Right kidney (tissue), 1 donor: ENCODE results near the gene CPAMD8.
"Not testable (repeated sequence)": the region's sequence is repeated elsewhere in the genome, so short reads cannot be mapped to it uniquely, and the experiment has no call there.

ENCODE experiments used
- DNase-seq: peaks from one replicate; pipeline ENCODE4 v3.0.0-alpha.2; 2016

CPAMD8 gene

GRCh38 chr19:17043744-17044143 is 17.1 kb upstream of the CPAMD8 start:
- DNase-seq, result no peak

GRCh38 chr19:17041976-17042375 is 15.4 kb upstream of the CPAMD8 start:
- DNase-seq, result no peak

DNA sequence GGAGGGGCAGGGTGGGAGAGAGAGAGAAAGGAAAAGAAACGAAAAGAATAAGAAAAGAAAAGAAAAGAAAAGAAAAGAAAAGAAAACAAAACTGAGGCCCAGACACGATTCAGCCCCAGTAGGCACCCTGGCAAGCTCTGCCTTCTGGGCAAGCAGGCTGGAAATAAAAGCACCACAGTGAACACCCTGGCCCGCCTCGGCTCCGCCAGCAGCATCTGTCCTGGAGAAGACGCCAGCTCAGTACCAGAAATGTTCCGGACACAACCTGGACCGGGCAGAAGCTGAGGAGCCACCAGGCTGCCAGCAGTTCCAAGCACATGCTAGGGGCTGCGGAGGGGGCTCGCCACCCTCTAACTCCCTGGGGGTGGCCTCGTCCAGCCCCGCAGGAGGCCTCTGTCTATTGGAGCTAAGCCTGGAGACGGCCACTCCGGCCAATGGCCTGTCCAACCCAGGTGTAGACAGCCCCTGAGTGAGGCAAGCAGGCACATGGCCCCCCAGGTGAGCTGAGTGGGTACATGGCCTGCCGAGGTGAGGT is 11.4 kb upstream of the CPAMD8 start:
- no peak for DNase-seq

DNA sequence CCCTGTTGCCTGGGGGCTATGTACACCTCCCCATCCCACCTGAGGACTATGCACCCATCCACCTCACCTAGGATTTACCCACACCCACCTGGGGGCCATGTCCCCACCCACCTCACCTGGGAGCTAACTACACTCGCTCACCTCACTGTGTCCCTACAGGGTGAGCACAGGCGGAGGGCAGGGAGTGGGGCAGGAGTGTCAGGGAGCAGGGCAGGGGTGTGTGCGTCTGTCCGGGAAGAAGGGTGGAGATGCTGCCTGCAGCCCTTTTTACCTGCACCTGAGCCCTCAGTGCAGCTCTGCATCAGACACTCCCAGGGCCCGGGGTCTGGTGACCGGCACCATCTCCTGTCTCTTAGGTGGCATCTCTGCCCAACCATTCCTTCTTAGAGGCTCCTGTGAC is 10.6 kb upstream of the CPAMD8 start:
- no peak for DNase-seq

DNA sequence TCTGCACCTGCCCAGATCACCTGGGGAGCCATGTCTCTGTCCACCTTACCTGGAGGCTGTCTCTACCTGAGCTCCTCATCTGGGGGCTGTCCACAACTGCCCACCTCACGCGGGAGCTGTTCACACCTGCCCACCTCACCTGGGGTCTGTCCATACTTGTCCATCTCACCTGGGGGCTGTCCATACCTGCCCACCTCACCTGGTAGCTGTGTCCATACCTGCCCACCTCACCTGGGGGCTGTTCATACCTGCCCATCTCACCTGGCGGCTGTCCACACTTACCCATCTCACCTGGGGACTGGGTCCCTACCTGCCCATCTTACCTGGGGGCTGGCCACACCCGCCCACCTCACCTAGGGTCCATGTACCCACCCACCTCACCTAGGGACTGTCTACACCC is 10.0 kb upstream of the CPAMD8 start:
- no peak for DNase-seq

- no peak for DNase-seq
Measured at GRCh38 chr19:17035842-17036424, 9.3 kb upstream of the CPAMD8 start.

DNA sequence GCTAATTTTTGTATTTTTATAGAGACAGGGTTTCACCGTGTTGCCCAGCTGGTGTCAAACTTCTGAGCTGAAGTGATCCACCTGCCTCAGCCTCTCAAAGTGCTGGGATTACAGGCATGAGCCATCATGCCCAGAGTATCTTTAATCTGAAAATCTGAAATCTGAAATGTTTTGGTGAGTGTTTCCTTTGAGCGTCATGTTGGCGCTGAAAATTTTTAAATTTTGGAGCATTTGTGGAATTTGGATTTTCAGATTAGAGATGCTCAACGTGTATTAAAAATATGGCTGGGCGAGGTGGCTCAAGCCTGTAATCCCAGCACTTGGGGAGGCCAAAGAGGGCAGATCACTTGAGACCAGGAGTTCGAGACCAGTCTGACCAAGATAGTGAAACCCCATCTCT is 5.1 kb upstream of the CPAMD8 start:
- DNase-seq, result no peak

DNA sequence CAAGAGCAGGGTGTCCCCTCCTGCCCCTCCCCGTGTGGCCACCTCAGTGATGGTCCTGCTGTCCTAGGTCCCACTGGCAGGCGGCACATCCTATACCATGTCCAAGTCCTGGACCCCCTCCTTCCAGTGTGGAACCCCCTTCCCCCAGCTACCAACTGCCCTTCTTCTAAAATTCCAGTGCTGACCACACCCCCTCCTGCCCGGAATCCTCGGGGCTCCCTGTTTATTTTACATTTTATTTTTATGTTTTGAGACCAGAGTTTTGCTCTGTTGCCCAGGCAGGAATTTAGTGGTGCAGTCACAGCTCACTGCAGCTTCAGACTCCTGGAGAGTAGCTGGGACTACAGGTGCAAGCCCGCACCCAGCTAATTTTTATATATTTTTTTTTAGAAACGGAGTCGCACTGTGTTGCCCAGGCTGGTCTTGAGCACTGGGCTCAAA is 945 bp upstream of the CPAMD8 start:
- DNase-seq, result peak; percentile 51

GRCh38 chr19:17025991-17026658 is 485 bp downstream of the CPAMD8 start:
- DNase-seq, result peak; percentile 56

DNA sequence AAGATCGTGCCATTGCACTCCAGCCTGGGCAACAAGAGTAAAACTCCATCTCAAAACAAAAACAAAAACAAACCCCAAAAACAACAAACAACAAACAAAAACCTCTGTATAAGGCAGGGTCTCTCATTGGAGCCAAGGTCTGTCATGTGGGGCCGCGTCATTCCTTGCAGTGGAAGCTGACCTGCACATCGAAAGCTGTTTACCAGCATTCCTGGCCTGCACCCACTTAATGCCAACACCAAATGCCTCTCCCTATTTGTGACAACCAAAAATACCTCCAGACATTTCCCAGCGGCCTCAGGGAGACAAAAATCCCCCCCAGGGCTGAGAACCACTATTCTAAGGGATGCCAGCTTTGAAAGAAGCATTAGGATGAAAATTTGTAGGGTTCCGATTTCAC is 1.2 kb downstream of the CPAMD8 start:
- DNase-seq, result no peak

- DNase-seq, result not testable (repeated sequence)
Measured at GRCh38 chr19:17024941-17025340, 1.7 kb downstream of the CPAMD8 start.

DNA sequence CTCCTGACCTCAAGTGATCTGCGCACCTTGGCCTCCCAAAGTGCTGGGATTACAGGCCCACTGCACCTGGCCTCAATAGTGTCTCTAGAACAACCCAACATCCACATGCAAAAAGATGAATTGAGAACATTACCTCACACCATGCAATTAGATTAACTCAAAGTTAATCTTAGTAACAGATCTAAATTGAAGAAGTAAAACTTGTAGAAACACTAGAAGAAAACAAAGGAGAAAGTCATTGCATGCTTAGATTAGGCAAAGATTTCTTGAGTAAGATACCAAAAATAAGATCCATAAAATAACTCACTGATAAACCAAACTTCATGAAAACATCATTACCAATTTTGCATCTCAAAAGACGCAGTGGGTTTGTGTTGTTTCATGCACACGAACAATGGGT is 2.8 kb downstream of the CPAMD8 start:
- DNase-seq, result no peak

DNA sequence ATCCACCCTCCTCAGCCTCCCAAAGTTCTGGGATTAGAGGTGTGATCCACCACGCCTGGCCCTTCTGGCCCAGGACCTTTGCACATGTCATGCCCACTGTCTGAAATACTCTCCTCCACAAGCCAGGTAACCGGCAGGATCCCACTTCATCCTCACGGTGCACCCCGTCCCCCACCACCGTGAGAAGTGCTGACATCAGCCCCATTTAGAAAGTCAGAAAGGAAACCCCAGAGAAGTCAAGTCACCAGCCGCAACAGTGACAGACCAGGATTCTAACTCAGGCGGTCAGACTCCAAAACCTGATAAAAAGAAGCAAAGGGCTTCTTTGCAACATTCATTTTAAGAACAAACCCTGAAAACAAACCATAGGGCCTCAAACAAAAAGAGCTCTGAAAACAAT is 3.9 kb downstream of the CPAMD8 start:
- no peak for DNase-seq

GRCh38 chr19:17021793-17022590 is 4.6 kb downstream of the CPAMD8 start:
- no peak for DNase-seq

DNA sequence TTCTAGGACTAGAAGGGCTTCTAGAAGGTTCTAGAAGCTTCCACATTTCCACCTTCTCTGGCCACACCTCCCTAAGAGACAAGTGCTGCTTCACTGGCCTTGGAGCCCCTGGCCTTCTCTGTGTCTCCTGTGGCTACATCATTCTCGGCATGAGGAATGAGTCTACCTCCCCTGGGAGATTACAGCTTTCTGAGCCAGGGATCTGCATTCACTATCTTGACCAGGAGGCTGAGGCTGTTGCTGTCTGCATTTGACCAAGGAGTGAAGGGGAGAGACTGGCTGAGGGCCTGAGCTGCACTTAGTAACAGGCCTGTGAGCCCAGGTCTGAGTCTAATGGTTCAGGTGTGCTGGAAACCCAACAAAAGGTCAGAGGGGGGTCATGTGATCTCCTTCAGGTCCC is 5.3 kb downstream of the CPAMD8 start:
- no peak for DNase-seq

GRCh38 chr19:17020823-17021222 is 5.8 kb downstream of the CPAMD8 start:
- no peak for DNase-seq

DNA sequence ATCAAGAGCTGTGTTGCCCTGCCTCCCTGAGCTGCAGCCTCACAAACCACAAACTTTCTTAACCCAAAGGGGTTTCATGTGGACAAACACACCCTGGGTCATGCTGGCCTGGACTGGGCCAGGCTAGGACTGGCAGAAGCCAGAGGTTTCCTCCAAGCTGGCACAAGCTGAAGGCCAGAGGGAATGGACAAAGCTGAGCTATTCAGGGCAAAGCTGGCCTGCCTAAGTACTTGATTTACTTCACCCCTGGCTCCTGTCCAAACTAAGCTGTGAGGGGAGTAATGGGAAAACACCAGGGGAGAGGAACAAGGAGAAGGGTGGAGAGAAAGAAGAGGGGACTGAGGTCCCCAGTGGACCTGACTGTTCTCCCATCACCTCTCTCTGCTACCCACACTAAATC is 6.2 kb downstream of the CPAMD8 start:
- no peak for DNase-seq

DNA sequence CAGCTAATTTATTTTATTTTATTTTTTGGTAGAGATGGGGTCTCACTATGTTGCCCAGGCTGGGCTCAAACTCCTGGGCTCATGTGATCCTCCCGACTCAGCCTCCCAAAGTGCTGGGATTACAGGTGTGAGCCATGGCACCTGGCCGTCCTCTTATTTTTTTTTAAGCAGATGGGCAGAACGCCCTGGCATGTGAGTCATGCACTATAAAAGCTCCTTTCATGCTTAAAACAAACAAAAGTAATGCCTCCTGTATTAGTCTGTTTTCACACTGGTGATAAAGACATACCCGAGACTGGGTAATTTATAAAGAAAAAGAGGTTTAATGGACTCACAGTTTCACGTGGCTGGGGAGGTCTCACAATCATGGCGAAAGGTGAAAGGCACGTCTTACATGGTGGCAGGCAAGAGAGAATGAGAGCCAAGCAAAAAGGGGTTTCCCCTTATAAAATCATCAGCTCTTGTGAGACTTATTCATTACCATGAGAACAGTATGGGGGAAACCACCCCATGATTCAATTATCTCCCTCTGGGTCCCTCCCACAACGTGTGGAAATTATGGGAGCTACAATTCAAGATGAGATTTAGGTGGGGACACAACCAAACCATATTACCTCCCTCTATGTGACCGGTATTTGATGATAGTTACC is 12.3 kb downstream of the CPAMD8 start:
- DNase-seq, result not testable (repeated sequence)

DNA sequence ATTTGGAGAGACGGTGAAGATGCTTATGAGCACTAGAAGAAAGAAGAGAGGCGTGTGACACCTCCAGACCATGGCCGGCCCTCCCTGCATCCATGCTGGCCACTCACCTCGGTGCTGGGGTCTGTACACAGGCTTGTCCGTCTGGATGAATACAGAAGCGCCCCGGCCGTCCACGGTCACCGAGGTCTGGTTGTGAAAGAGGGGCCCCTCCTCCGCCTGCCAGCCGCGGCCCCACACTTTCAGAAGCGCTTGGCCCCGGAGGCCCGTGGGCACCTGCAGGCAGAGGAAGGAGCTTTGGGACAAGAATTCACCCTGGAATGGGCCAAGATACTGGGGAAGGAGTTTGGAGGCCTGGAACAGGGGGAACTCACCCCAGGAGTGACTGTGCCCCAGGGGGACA is 15.1 kb downstream of the CPAMD8 start:
- no peak for DNase-seq

DNA sequence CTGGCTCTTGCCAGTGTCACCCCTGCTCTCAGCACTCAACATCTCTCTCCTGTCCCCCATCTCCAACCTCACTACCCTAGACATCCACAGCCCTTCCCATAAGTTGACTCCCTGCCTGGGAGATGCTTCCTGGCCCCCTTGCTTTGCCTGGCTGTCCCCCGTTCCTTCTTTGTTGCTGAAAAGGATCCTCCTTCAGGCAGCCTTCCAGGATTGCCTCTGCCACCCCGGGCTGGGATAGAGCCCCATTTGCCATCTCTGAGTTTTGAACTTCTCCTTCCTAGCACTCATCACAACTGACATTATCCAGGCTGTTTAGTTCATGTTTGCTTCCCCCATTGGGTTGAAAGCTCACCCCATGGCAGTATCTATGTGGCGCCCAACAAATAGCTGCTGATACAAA is 20.0 kb downstream of the CPAMD8 start:
- no peak for DNase-seq

GRCh38 chr19:17005000-17005399 is 21.6 kb downstream of the CPAMD8 start:
- no peak for DNase-seq

DNA sequence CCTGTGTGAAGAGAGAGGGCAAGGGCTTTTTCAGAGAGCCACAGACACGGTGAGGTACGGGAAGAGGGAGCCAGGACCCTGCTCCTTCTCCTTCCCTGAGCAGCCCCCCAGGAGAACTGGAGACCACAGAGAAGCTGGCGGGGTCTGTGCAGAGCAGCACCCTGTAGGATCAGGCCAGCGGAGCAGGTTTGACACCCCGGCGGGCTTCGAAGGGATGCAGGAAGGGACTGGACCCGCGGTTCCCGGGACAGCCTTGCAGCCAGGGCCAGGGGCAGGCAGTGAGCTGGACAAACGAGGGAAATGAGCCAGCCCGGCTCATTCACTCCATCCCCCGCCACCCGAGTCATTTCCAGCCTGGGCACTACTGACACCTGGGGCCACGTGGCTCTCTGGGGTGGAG is 22.2 kb downstream of the CPAMD8 start:
- no peak for DNase-seq

- no peak for DNase-seq
Measured at GRCh38 chr19:17002455-17002854, 24.2 kb downstream of the CPAMD8 start.
